ENCODE results near the gene MIS18A. TPM values are rescaled to one million over a fixed set of nuclear protein-coding genes. Genes with fewer than 3 reads are reported as not detected.

The MIS18A gene
- total RNA-seq, 4 donors from 2014 or later = 5.5 to 9.5 (median 7.9) TPM

DNA sequence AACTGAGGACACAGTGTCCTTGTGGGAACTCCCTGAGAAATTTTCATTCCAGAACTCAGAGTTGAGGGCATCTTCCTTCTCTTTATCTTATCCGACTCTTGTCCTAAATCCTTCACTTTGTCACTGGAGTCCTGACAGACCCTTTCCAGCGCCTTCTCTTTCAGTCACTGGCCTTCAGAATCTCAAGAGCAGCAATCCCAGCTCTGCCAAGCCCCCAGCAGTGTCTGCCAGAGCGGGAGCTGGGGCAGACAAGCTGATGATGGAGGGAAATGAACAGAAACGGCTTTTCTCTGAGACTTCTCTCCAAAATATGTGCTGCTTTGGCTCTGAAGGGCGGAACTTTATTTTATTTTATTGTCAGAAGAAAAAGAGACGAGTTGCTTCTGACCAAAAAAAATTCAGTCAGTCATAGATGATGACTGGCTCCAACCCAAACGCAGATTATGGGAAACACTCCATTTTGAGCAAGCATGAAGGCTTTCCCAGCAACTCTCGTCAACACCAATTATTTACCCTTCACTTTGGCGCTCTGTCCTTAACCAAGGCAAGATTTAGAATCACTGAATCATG lies 32.2 kb downstream of the MIS18A start:
- Histone ChIP-seq H3K27ac (no peak overlapping the region), H3K27me3 (peaks cover 3% of the 10 kb centered on the region), H3K4me3 (no peak overlapping the region), H3K4me1 (no peaks in the 10 kb centered on the region), H3K36me3 (no peaks in the 10 kb centered on the region), H3K9me3 (no peaks in the 10 kb centered on the region)
- WGBS = 76% methylated on average over 9 of the region's 9 CpGs
- TF ChIP-seq POLR2AphosphoS5 (IDR thresholded peaks at IDR 0.05) (no peak), POLR2A (IDR thresholded peaks at IDR 0.05) (no peak), EP300 (IDR thresholded peaks at IDR 0.05) (no peak)
- TF ChIP-seq, protein P1, sequence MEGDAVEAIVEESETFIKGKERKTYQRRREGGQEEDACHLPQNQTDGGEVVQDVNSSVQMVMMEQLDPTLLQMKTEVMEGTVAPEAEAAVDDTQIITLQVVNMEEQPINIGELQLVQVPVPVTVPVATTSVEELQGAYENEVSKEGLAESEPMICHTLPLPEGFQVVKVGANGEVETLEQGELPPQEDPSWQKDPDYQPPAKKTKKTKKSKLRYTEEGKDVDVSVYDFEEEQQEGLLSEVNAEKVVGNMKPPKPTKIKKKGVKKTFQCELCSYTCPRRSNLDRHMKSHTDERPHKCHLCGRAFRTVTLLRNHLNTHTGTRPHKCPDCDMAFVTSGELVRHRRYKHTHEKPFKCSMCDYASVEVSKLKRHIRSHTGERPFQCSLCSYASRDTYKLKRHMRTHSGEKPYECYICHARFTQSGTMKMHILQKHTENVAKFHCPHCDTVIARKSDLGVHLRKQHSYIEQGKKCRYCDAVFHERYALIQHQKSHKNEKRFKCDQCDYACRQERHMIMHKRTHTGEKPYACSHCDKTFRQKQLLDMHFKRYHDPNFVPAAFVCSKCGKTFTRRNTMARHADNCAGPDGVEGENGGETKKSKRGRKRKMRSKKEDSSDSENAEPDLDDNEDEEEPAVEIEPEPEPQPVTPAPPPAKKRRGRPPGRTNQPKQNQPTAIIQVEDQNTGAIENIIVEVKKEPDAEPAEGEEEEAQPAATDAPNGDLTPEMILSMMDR (IDR thresholded peaks at IDR 0.05) = no peak
- DNase-seq (ENCODE audit: low spot score in 2 of 2) = no peak

DNA sequence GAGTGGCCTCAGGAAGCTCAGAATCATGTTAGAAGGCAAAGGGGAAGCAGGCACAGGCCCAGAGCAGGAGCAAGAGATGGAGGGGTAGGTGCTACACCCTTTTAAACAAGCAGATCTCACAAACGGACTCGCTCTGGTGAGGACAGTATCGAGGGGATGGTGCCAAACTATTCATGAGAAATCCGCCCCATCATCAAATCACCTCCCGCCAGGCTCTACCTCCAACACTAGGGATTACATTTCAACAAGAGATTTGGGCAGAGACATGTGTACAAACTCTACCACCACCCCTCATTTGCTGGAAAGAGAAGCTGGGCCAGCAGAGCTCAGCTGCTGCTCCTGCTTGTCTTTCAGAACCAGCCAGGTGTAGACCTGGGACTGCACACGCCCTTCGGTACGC lies 32.9 kb downstream of the MIS18A start:
- Histone ChIP-seq H3K27me3 (peaks cover 3% of the 10 kb centered on the region), H3K4me3 (no peak overlapping the region), H3K9me3 (no peaks in the 10 kb centered on the region), H3K27ac (no peak overlapping the region), H3K36me3 (no peaks in the 10 kb centered on the region), H3K4me1 (no peaks in the 10 kb centered on the region)
- no peak for DNase-seq (ENCODE audit: low spot score in 2 of 2)
- TF ChIP-seq, protein P1 (IDR thresholded peaks at IDR 0.05) = no peak
- no peak for TF ChIP-seq POLR2A (IDR thresholded peaks at IDR 0.05)
- TF ChIP-seq EP300 (IDR thresholded peaks at IDR 0.05) = no peak
- TF ChIP-seq POLR2AphosphoS5 (IDR thresholded peaks at IDR 0.05) = no peak
- WGBS = 93% methylated on average over 8 of the region's 8 CpGs

DNA sequence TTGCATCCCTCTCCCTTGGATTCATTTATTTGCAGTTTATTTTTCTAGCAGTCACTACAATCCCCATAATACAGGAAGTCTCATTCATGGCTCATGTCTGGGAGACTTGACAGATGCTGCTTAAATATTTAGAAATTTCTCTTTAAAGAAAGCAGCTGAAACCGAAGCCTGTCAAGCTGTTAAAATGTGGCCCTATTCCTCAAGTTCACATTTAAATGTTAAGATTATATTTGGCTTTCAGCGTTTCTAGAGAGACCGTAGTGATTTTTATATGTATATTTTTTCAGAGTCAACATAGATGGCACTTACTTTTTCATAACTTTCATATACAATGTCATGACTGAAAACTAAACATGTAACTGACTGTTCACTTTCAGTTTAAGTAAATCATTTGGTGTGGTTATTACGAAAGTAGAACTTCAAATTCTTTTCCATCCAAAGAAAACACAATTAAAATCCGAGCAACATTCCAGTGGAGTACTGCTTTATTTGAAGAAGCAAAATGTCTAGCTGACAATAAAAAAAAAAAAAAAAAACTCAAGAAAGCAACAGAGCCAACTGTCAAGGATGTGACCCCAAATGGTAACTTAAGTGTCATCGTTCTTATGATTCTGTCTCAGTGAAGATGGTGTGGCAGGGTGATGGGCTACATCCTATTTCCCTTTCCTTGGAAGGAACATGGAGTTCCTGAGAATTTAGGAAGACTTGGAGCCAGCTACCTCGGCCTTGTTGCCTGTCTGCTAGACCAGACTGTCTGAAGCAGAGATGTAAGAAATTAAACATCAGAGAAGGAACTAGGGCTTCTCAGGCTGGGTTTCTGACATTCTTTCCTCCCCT lies 37.8 kb downstream of the MIS18A start:
- DNase-seq (ENCODE audit: low spot score in 2 of 2) = no peak
- no peak overlapping the region for H3K27ac ChIP-seq
- H3K4me1 ChIP-seq = no peaks in the 10 kb centered on the region
- no peak for TF ChIP-seq POLR2AphosphoS5 (IDR thresholded peaks at IDR 0.05)
- no peak for TF ChIP-seq POLR2A (IDR thresholded peaks at IDR 0.05)
- TF ChIP-seq, protein P1 (IDR thresholded peaks at IDR 0.05) = no peak
- TF ChIP-seq EP300 (IDR thresholded peaks at IDR 0.05) = no peak
- H3K36me3 ChIP-seq = no peaks in the 10 kb centered on the region
- H3K9me3 ChIP-seq = no peaks in the 10 kb centered on the region
- WGBS = 58% methylated on average over 7 of the region's 7 CpGs
- no peak overlapping the region for H3K4me3 ChIP-seq
- H3K27me3 ChIP-seq = no peaks in the 10 kb centered on the region

GRCh38 chr21:32239551-32239950 lies 39.3 kb downstream of the MIS18A start:
- no peaks in the 10 kb centered on the region for H3K27me3 ChIP-seq
- no peaks in the 10 kb centered on the region for H3K36me3 ChIP-seq
- WGBS = 75% methylated on average over 8 of the region's 8 CpGs
- H3K9me3 ChIP-seq = no peaks in the 10 kb centered on the region
- no peak overlapping the region for H3K27ac ChIP-seq
- DNase-seq (ENCODE audit: low spot score in 2 of 2) = no peak
- H3K4me1 ChIP-seq = no peaks in the 10 kb centered on the region
- no peak overlapping the region for H3K4me3 ChIP-seq
- TF ChIP-seq EP300 (IDR thresholded peaks at IDR 0.05) = no peak

DNA sequence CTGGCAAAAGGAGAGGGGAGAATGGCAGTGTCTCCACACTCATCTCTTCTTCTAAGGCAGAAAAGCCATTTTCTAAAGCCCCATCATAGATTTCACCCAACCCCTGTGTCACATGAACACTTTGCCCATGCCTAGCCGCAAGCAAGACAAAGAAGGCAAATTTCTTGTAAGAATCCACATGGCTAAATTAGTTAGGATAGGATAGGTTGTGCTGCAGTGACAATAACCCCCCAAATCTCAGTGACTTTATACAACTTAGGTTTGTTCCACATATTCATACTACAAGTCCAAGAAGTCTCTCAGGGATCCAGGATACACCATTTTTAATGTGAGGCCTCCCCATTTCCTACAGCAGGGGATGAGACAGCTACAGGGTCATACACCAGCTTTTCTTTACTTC lies 40.8 kb downstream of the MIS18A start:
- no peak for DNase-seq (ENCODE audit: low spot score in 2 of 2)
- no peak overlapping the region for H3K4me3 ChIP-seq
- H3K36me3 ChIP-seq = no peaks in the 10 kb centered on the region
- H3K4me1 ChIP-seq = no peaks in the 10 kb centered on the region
- no peaks in the 10 kb centered on the region for H3K27me3 ChIP-seq
- TF ChIP-seq POLR2A (IDR thresholded peaks at IDR 0.05) (no peak), POLR2AphosphoS5 (IDR thresholded peaks at IDR 0.05) (no peak), EP300 (IDR thresholded peaks at IDR 0.05) (no peak)
- TF ChIP-seq, protein P1 (IDR thresholded peaks at IDR 0.05) = no peak
- H3K27ac ChIP-seq = no peak overlapping the region
- WGBS = 100% methylated on average over 1 of the region's 1 CpG
- no peaks in the 10 kb centered on the region for H3K9me3 ChIP-seq
